Thyroid gland (tissue), 4 donors: ENCODE results near the gene ANTXR1.

Source experiments
- CTCF ChIP-seq, 6 experiments: fragments of 200-600 bp in 3 of 6; fragments of 450-650 bp in 3 of 6; sonication (generic) in 3 of 6; IDR thresholded peaks; one replicate each; pipeline ENCODE4 v1.5.1; 2016 to 2019; ENCODE audit warnings: antibody characterized with exemption in 6 of 6, mild to moderate bottlenecking in 2 of 6, inconsistent platforms in 1 of 6, moderate library complexity in 1 of 6
- POLR2A ChIP-seq, 2 donors: fragments of 450-650 bp; IDR thresholded peaks; one replicate each; pipeline ENCODE4 v1.6.1; 2017; ENCODE audit warnings: antibody characterized with exemption in 2 of 2, mild to moderate bottlenecking in 2 of 2, moderate library complexity in 1 of 2

- no peak for TF ChIP-seq CTCF (IDR thresholded peaks at IDR 0.05)
- TF ChIP-seq POLR2A (IDR thresholded peaks at IDR 0.05) = no peak
These were observed 195.1 kb downstream of the ANTXR1 start for GRCh38 chr2:69208023-69208595.
